NCI-H128 (cell line): ENCODE results near the gene ARID5A.

Experiments
- DNase-seq: peaks from one replicate; lab custom pipeline; 2025; ENCODE audit not compliant: unreplicated experiment; lab: John Stamatoyannopoulos, UW

Gene ARID5A

DNA sequence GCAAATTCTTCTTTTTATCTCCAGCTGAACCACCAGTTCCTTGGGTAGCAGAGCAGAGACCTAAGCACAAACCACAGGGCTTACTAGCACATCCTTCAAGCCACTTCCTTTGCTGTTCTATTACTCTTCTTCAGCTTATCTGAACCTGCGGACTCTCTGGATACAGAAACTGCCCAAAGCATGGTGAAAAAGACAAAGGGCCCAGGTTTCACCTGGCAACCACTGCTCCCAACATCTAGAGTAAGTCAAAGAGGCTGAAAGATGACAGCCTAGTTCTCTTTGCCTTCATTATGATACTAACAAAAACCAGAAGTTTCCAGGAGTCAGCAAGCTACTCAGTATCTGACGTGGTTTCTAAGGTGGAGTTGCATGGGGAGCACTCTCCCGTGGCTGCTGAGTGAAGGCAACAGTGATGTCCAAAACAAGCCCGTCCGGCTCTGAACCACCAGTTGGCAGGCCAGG lies 58.2 kb downstream of the ARID5A start:
- no peak for DNase-seq

DNA sequence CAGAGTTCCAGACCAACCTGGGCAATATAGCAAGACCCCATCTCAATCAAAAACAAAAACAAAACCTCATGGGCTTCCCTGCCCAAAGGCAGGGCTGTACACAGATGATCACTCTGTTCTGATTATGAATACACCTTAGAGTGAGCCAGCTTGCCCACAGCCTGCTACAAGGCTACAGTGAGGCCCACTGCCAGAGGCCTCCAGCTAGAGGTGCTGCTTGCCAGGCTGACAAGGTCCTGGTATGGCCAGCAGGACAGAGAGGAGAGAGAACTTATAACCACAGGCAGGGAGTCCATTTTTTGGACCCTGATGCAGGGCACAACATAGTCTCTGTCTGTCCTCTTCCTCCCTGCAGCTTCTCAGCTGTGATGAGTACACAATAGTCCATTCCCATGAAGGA lies 60.0 kb downstream of the ARID5A start:
- no peak for DNase-seq

DNA sequence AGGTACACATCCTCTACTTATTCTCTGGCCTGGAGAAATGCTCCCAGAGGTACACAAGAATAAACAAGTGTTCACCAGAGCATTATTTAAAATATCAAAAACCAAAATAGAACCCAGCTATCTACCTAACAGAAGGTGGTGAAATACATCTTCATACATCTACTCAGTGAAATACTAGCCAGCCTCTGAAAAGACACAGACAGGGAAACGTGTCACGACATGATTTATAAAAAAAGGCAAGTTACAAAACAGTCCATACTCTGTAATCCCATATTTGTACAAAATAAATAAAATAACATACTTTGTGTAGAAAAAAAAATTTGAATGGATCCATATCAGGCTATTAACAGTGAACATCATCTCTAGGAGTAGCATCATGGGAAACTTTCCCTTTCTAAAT lies 63.4 kb downstream of the ARID5A start:
- no peak for DNase-seq

DNA sequence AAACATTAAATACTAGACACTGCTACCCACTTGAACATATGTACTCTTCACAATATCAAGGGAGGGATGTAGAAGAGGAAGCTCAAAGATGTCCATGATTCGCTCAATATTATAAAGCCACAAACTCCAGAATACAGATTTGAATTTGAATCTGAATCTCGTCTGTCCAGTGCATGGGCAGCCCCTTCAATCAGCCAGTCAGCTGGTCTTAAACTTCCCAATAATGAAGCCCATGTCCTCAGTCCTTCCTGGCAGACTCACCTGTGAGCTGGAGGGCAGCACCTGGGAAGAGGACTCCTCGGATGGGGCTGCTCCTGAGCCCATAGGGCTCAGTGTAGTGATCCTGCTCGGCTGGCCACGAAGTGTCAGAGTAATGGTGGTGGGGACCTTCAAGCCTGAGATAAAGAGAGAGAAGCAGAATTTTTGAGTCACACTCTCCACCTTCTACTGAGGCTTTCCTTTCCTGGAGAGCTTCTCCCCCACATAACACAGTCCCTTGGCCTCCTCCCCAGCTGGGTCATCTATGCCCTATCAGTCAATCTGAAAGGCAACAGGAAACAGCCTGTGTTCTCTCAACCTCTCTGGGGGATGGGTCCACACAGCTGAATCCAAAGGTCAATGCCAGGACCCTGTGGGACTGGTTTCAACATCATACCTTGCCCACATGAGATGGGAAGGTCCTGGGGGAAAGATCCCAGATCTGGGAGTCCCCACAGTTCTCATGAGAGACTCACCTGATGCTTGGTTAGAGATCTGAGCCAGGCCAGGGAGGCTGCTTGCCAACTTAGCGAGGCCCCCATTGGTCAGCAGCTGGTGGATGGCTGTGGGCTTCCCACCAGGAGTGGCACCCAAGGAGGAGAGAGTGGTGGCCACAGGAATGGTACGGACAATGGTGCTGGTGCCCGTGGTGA lies 65.1 kb downstream of the ARID5A start:
- DNase-seq = no peak
